Measurements from ENCODE around the gene PCSK4. TPM values are rescaled to one million over a fixed set of nuclear protein-coding genes. Genes with fewer than 3 reads are reported as not detected.
"Not testable (repeated sequence)": the region's sequence is repeated elsewhere in the genome, so short reads cannot be mapped to it uniquely, and the experiment has no call there.

The PCSK4 gene
- total RNA-seq: 1 to 10 TPM; 1.0 to 4.4 TPM

DNA sequence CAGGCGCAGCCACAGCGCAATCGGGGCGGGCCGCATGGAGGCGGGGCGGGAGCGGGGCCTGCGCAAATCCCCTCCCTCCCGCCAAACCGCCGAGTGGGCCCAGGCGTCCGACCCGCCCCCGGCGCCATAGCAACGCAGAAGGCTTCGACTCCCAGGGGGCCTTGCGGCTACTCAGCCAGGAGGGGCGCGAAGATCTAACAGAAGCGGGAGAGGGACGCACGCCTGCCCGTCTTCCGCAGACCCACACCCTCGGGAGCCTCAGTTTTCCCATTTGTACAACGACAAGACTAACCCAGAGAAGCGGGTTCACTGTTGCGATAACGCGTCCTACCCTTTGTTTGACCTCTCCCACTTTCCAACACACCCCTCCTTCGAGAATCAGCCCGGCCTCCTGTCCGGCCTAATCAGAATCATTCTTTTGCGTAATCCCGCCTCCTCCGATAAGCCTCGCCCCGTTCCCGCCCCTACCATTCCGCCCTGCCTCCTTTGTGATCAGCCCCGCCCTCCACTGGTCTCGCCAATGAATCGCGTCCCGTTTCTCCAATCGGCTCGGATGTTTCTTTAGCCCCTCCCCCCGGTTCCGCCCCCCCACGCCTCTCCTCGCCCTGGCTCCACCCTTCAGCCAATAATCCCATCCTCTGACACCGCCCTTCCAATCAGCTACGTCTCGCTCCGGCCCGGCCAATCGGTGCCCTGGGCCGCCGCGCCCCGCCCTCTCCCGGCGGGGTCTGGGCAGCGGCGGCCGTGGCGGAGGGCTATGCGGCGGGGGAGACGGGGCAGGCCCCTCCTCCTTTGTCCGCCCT is at the start of gene PCSK4:
Gene PCSK4, minus strand, starts transcription at position 40 of the 803 bp plus-strand sequence. Its CDS starts 4 bp downstream, at position 36.
- no peaks in the 10 kb centered on the region for H3K27me3 ChIP-seq
- TF ChIP-seq, protein P1, sequence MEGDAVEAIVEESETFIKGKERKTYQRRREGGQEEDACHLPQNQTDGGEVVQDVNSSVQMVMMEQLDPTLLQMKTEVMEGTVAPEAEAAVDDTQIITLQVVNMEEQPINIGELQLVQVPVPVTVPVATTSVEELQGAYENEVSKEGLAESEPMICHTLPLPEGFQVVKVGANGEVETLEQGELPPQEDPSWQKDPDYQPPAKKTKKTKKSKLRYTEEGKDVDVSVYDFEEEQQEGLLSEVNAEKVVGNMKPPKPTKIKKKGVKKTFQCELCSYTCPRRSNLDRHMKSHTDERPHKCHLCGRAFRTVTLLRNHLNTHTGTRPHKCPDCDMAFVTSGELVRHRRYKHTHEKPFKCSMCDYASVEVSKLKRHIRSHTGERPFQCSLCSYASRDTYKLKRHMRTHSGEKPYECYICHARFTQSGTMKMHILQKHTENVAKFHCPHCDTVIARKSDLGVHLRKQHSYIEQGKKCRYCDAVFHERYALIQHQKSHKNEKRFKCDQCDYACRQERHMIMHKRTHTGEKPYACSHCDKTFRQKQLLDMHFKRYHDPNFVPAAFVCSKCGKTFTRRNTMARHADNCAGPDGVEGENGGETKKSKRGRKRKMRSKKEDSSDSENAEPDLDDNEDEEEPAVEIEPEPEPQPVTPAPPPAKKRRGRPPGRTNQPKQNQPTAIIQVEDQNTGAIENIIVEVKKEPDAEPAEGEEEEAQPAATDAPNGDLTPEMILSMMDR (IDR thresholded peaks at IDR 0.05): no peak
- peak within 1 kb of the TSS; percentile 40 to 63 for H3K4me3 ChIP-seq
- peak within 1 kb of the TSS; percentile 80 for H3K27ac ChIP-seq
- H3K9me3 ChIP-seq: no peaks in the 10 kb centered on the region
- peak; percentile 99 for DNase-seq (ENCODE audit: low spot score)
- H3K36me3 ChIP-seq: no peaks in the 10 kb centered on the region
- peaks cover 0 to 17% of the 10 kb centered on the region in 2 donors for H3K4me1 ChIP-seq

DNA sequence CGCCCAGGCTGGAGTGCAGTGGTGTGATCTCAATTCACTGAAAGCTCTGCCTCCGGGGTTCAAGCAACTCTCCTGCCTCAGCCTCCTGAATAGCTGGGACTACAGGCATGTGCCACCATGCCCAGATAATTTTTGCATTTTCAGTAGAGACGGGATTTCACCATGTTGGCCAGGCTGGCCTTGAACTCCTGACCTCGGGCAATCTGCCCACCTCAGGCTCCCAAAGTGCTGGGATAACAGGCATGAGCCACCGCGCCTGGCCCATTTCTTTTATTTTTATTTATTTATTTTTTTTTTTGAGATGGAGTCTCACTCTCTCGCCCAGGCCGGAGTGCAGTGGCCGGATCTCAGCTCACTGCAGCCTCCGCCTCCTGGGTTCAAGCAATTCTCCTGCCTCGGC is 49.6 kb upstream of the PCSK4 start:
- not testable (repeated sequence) for H3K9me3 ChIP-seq; H3K27ac ChIP-seq; H3K27me3 ChIP-seq; DNase-seq (ENCODE audit: low spot score); H3K36me3 ChIP-seq; H3K4me3 ChIP-seq
- H3K4me1 ChIP-seq: peaks cover 0 to 15% of the 10 kb centered on the region in 2 donors

DNA sequence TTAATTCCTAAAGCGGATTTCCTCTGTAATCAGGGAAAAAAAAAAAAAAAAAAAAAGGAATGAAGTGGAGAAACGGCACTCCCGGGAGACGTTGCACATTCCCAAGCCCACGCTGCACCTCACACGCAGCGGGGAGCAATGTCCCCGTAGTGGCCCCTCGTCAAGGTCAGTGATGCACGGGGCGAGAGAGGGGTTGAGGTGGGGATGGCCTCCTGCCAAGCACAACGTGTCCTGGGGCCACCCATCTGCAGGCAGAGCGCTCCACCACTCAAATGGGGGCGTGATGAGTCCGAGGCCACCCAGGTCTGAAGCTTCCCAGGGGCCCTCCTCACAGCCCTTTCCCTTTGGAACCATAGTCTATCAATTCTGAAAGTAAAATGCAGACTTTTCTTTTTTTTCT is 48.8 kb upstream of the PCSK4 start:
- no peak for DNase-seq (ENCODE audit: low spot score)
- H3K27ac ChIP-seq: no peak overlapping the region
- no peaks in the 10 kb centered on the region for H3K27me3 ChIP-seq
- H3K9me3 ChIP-seq: no peaks in the 10 kb centered on the region
- TF ChIP-seq, protein P1 (IDR thresholded peaks at IDR 0.05): no peak
- no peaks in the 10 kb centered on the region for H3K36me3 ChIP-seq
- peaks cover 0 to 15% of the 10 kb centered on the region in 2 donors for H3K4me1 ChIP-seq
- no peak overlapping the region for H3K4me3 ChIP-seq

DNA sequence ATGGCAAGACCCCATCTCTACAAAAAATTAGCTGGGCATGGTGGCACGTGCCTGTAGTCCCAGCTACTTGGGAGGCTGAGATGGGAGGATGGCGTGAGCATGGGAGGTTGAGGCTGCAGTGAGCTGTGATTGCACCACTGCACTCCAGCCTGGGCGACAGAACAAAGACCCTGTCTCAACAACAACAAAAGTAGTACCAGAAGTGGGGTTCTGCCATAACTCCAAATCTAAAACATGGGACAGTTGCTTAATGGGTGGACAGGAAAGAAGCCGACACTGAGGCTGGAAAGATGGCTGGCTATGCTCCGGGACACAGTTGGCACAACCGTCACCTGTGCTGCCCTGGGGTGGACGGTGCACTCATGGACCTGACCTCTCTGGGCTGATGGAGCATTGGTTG is 45.5 kb upstream of the PCSK4 start:
- H3K4me1 ChIP-seq: peaks cover 0 to 14% of the 10 kb centered on the region in 2 donors
- H3K4me3 ChIP-seq; DNase-seq (ENCODE audit: low spot score); H3K36me3 ChIP-seq; H3K27ac ChIP-seq; H3K9me3 ChIP-seq; H3K27me3 ChIP-seq: not testable (repeated sequence)

DNA sequence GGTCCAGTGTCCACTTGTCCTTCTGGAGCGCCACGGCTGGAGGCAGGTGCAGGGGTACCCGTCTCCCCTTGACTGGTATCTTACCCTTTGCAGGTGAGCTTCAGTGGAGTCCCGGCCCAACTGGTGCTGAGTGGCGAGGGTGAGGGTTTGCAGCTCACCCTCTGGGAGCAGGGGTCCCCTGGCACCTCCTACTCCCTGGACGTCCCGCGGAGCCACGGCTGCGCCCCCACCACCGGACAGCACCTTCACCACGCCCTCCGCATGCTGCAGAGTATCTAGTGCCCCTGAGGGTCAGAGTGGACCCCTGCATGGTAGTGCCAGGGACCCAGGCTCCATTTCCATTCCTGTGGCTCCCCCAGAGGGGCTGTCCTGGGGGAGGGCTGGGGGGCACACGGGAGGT is 44.8 kb upstream of the PCSK4 start:
- H3K27ac ChIP-seq: no peak overlapping the region
- H3K4me1 ChIP-seq: peaks cover 0 to 7% of the 10 kb centered on the region in 2 donors
- H3K9me3 ChIP-seq: no peaks in the 10 kb centered on the region
- TF ChIP-seq, protein P1 (IDR thresholded peaks at IDR 0.05): no peak
- DNase-seq (ENCODE audit: low spot score): no peak
- H3K36me3 ChIP-seq: no peaks in the 10 kb centered on the region
- no peak overlapping the region for H3K4me3 ChIP-seq
- H3K27me3 ChIP-seq: no peaks in the 10 kb centered on the region

DNA sequence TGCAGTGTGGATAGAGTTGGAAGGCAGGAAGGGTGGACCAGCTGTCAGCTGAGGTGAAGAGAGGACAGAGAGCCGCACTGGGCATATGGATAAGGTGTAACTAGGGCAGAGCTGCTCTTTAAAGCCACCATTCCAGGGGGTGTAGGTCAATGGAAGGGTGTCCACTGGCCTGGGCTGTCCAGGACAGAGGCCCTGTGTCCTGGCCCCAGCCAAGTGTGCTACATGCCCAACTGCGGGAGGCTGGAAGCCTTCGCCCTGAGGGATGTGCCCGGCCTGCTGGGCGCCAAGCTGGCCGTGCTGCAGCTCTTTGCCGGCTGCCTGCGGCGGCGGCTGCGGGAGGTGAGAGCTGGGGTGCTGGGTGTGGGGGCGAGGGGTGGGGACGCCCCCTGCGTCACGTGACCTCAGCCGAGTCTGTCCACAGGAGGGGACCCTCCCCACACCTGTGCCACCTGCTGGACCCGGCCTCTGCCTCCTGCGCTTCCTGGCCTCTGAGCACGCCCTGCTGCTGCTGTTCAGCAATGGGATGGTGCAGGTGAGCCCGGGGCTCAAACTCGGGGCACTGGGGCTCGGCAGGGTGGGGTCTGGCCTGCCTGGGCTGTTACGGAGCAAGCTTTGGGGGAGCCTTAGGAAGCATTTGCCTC is 43.5 kb upstream of the PCSK4 start:
- Histone ChIP-seq H3K4me1 (no peaks in the 10 kb centered on the region), H3K4me3 (no peak overlapping the region), H3K9me3 (no peaks in the 10 kb centered on the region), H3K27ac (no peak overlapping the region), H3K36me3 (no peaks in the 10 kb centered on the region), H3K27me3 (no peaks in the 10 kb centered on the region)
- TF ChIP-seq, protein P1 (IDR thresholded peaks at IDR 0.05): no peak
- DNase-seq (ENCODE audit: low spot score): no peak

Data from right atrium auricular region (tissue), 2 donors.